HG03175 (cell line): ENCODE data around the gene PBX3.

ENCODE experiments used
- ATAC-seq: cut with Tn5 transposase; IDR thresholded peaks from one replicate; pipeline ENCODE4 v1.9.1; 2021; ENCODE audit warnings: mild to moderate bottlenecking, moderate library complexity; ENCODE audit not compliant: unreplicated experiment

The PBX3 gene

GRCh38 chr9:125897481-125897880 lies 150.3 kb downstream of the PBX3 start:
- ATAC-seq, result no peak

GRCh38 chr9:125902214-125902613 lies 155.0 kb downstream of the PBX3 start:
- no peak for ATAC-seq

GRCh38 chr9:125902831-125903512 lies 155.8 kb downstream of the PBX3 start:
- ATAC-seq, result no peak

- no peak for ATAC-seq
These were observed 157.1 kb downstream of the PBX3 start for GRCh38 chr9:125904155-125904851.

GRCh38 chr9:125906144-125906543 lies 159.0 kb downstream of the PBX3 start:
- no peak for ATAC-seq

GRCh38 chr9:125906893-125907292 lies 159.7 kb downstream of the PBX3 start:
- ATAC-seq, result no peak

GRCh38 chr9:125908136-125908535 lies 161.0 kb downstream of the PBX3 start:
- ATAC-seq, result no peak

GRCh38 chr9:125908966-125909365 lies 161.8 kb downstream of the PBX3 start:
- ATAC-seq, result no peak

- no peak for ATAC-seq
These were observed 162.3 kb downstream of the PBX3 start for GRCh38 chr9:125909459-125909858.

- ATAC-seq, result no peak
These were observed 163.1 kb downstream of the PBX3 start for GRCh38 chr9:125910286-125910685.

GRCh38 chr9:125911861-125912644 lies 164.9 kb downstream of the PBX3 start:
- no peak for ATAC-seq

- no peak for ATAC-seq
These were observed 165.5 kb downstream of the PBX3 start for GRCh38 chr9:125912667-125913066.

- no peak for ATAC-seq
These were observed 166.4 kb downstream of the PBX3 start for GRCh38 chr9:125913551-125913950.

GRCh38 chr9:125914411-125914810 lies 167.2 kb downstream of the PBX3 start:
- ATAC-seq, result no peak

- no peak for ATAC-seq
These were observed 168.4 kb downstream of the PBX3 start for GRCh38 chr9:125915606-125916005.

- no peak for ATAC-seq
These were observed 172.4 kb downstream of the PBX3 start for GRCh38 chr9:125919565-125919964.

- ATAC-seq, result no peak
These were observed 173.2 kb downstream of the PBX3 start for GRCh38 chr9:125920402-125920801.

GRCh38 chr9:125922854-125923253 lies 175.7 kb downstream of the PBX3 start:
- ATAC-seq, result no peak

- ATAC-seq, result no peak
These were observed 177.2 kb downstream of the PBX3 start for GRCh38 chr9:125924351-125924750.

GRCh38 chr9:125926936-125927335 lies 179.8 kb downstream of the PBX3 start:
- no peak for ATAC-seq

- ATAC-seq, result no peak
These were observed 182.7 kb downstream of the PBX3 start for GRCh38 chr9:125929846-125930245.

GRCh38 chr9:125931211-125931610 lies 184.0 kb downstream of the PBX3 start:
- ATAC-seq, result no peak
